NCI-H187 (cell line): ENCODE results near the gene GPATCH4.
A peak's percentile ranks its signal among the peaks of the same experiment; 100 is the strongest.
"Not testable (repeated sequence)": the region's sequence is repeated elsewhere in the genome, so short reads cannot be mapped to it uniquely, and the experiment has no call there.

Experiments used
- DNase-seq, 2 experiments: peaks; one replicate each; lab custom pipeline; 2025; lab: John Stamatoyannopoulos, UW

The GPATCH4 gene

GRCh38 chr1:156626079-156626438, 24.8 kb upstream of the GPATCH4 start:
- DNase-seq: no peak

DNA sequence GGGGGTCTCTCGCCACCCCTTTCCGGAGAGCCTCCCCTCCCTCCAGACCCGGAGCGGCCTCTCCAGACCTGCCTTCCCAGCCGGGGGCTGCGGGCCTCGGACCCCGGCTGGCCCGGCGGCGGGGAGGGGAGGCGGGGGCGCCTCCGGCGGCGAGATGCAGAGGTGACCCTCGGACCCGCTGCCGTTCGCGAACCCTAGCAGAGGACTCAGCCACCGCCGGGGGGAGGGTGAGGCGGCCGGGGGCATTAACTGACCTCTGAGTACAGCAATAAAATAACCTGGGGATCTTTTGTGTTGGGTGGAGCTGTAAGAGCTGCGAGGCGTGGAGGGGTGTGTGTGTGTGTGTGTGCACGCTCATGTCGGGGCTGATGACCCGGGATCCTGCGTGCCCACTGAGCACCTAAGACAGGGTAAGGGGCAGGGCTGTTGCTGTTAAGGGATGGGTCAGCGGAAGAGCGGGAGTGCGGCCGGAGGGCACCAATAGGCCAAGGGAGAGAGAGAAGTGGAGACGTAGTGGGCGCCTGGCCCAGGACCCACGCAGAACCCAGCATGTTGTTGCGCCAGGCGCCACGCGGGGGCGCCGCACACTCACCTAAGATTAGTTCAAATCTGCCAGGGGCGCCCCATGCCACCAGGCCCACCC, 24.3 kb upstream of the GPATCH4 start:
- peak; percentile 33 to 74 for DNase-seq

DNA sequence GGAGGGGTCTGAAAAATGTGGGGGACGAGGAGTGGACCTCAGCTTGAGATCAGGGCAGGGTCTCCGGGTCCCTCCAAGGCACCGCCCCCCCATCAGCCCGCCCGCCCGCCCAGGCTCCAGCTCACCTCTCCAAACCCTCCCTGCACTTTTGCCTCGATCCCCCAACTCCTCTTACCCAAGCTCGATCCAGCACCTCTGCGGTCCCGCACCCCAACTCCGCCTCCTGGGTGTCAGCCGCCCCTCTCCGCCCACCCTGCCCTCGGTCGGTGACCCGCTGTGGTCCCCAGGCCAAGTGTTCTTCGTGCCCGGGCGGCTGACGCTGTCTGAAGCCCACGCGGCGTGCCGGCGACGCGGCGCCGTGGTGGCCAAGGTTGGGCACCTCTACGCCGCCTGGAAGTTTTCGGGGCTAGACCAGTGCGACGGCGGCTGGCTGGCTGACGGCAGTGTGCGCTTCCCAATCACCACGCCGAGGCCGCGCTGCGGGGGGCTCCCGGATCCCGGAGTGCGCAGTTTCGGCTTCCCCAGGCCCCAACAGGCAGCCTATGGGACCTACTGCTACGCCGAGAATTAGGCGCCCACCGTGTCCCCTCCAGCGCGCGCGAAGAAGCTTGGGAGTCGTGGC, 23.6 kb upstream of the GPATCH4 start:
- no peak for DNase-seq

- no peak for DNase-seq
Measured at GRCh38 chr1:156623946-156624813, 22.9 kb upstream of the GPATCH4 start.

DNA sequence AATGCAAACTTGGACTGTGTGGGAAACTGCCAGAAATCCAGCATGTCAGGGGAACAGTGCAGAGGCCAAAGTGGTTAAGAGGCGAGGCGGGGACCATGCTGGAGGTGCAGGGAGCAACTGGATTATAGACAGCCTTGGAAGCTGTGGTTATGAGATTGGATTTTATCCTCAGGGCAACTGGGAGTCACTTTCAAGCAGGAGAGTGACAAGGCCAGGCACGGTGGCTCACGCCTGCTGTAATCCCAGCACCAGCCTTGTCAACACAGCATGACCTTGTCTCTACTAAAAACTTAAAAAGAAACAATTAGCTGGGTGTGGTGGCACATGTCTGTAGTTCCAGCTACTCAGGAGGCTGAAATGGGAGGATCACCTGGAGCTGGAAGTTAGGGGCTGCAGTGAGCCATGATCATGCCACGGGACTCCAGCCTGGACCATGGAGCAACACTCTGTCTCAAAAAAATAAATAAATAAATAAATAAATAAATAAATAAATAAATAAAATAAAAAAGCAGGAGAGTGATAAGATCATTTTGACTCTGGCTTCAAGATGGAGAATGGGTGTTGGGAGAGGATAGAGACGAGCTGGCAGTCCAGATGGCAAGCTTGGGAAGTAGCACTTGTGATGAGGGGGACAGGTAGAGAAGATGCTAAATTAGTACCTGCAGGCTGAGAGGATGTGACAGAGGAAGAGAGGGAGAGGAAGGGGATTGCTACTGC, 21.5 kb upstream of the GPATCH4 start:
- no peak for DNase-seq

GRCh38 chr1:156619582-156619955, 18.3 kb upstream of the GPATCH4 start:
- DNase-seq: no peak

GRCh38 chr1:156618853-156619581, 17.7 kb upstream of the GPATCH4 start, which contains the start of gene HAPLN2:
TSS of gene HAPLN2 (plus strand) at chr1:156619415. CDS start at chr1:156623491, 4,076 bp downstream.
- DNase-seq: no peak

DNA sequence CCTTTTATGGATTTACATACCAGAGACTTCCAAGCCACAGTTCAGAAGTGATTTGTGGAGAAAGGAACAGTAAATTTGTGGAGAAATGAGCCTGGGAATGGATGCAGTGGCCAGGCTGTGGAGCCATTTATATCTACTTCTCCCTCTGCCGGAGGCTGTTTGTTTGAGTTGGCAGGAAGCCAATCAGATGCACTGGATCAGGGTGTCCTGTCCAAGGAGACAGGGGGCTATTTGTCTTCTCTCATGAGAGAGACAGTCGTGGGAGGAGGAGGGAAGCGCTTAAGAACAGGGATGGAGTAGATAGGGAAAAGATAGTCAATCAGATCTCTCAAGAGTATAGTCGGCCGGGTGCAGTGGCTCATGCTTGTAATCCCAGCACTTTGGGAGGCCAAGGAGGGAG, 15.2 kb upstream of the GPATCH4 start:
- DNase-seq: peak; percentile 69 to 77

DNA sequence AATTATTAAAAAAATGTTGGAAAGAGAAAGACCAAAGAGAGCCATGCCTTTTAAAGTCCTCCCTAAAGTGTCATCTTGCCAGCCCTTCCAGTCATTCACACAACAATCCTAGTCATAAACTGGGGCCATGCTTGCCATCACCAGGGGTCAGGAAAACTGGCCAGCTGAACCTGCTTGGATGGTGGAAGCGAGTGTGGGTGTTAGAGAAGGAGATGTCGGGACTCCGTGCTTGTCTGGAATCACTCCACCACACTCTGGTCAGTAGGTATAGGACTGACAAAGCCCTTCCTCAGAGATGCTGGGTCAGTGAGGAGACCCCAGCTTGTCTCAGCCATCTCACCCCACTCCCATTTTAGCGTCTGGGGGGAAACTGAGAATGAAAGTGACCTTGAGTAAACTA, 14.7 kb upstream of the GPATCH4 start:
- no peak for DNase-seq

DNA sequence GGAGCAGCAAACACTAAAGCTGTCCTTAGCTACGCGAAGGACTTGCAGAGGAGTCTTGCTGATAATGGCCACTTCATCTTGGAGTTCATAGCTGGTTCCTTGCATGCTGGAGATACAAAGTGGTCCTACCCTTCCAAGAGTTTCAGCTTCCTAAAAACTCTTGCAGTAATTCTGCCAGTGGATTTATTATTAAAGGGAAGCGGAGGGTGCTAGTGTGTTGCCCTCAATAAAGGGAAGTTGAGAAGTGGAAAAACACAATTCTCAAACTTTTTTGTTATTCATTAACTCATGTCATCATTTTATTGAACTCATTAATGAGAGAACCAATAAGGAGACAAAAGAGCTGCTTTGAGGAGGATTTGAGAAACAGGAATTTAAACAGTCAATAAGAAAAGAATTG, 11.4 kb upstream of the GPATCH4 start:
- no peak for DNase-seq

DNA sequence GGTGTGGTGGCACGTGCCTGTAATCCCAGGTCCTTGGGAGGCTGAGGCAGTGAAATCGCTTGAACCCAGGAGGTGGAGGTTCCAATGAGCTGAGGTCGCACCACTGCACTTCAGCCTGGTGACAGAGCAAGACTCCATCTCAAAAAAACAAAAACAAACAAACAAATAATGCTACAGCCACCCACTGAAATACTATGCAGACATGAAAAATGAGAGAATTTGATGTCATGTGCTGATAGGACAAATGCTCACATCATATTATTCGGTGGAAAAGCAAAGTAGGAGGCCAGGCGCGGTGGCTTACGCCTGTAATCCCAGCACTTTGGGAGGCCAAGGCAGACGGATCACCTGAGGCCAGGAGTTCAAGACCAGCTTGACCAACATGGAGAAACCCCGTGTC, 8.8 kb upstream of the GPATCH4 start:
- not testable (repeated sequence) for DNase-seq

DNA sequence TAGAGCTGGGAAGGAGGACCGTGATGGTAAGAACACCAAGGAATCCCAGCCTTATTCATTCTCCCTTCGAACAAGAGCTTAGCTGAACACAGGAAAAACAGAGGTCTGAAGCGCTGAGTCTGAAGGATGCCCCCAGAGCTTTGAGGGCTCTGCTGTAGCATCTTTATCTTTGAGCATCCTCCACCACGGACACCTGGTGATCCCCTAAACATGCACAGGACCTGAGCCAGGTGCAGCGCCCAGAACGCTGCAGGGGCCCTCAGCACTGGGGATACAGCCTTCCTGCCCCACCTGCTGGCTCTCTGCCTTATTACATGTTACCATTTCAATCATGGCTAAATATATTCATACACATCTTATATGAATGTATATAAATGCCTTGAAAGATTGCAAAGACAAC, 7.7 kb upstream of the GPATCH4 start:
- peak in 1 of 2 experiments; percentile 59 for DNase-seq

DNA sequence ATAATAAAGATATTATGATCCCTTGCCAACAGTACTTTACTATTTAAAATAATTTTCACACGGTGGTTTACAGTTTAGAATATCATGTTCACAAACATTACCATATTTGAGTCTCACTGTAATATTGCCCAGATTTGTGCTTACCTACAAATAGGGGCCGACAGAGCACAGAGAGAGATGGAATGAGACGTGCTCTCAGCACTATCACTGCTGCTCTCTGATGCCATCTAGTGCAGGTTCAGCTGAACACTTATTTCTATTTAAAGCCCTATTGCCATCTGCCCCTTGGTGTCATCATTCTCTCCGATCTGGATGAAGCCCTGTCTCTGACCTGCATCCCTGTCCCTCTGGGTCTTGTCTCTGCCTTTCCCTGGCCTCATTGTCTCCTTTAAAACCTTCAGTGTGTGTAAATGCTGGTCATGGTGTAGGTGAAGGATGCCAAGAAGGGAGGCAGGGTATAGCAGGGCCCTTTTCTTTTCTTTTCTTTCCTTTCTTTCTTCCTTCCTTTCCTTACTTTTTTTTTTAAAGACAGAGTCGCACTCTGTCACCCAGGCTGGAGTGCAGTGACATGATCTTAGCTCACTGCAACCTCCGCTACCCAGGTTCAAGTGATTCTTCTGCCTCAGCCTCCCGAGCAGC, 6.9 kb upstream of the GPATCH4 start:
- DNase-seq: peak in 1 of 2 experiments; percentile 69

- not testable (repeated sequence) for DNase-seq
Measured at GRCh38 chr1:156607344-156607743, 6.1 kb upstream of the GPATCH4 start.

GRCh38 chr1:156602557-156602993, 1.3 kb upstream of the GPATCH4 start:
- DNase-seq: no peak

- no peak for DNase-seq
Measured at GRCh38 chr1:156601892-156602291, 613 bp upstream of the GPATCH4 start.

DNA sequence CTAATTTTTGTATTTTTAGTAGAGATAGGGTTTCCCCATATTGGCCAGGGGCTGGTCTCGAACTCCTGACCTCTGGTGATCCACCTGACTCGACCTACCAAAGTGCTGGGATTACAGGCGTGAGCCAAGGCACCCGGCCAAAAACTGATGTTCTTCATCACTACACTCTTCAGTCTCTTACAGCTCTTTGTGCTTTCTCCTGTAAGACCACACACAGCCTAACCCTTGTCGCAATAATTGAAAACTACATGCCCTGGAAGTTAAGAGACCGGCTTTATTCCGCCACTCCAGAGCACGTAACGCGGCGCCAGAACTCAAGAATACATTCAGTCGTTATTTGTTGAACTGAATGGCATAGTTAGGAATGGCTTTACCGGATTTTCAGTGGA, 552 bp downstream of the GPATCH4 start:
- no peak for DNase-seq

DNA sequence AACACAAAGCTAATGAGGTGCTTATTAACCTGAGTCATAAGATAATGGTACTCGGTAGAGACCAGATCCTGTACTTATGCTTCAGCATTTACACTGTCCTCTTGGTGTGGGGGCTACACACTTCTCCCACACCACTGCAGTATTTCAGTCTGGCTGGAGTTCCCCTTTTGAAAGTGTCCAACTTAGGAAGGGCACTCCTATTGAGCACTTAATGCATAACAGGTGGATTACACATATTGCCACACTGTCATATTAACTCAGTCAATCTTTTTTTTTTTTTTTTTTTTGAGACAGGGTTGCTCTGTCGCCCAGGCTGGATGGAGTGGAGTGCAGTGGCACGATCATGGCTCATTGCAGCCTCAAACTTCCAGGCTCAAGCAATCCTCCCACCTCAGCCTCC, 1.5 kb downstream of the GPATCH4 start:
- no peak for DNase-seq

- DNase-seq: no peak
Measured at GRCh38 chr1:156598731-156599432, 2.4 kb downstream of the GPATCH4 start.

GRCh38 chr1:156598125-156598524, 3.2 kb downstream of the GPATCH4 start:
- no peak for DNase-seq
